Esophagus muscularis mucosa (tissue), 3 donors: ENCODE results near the gene CDC34.

Experiments
- EP300 ChIP-seq: sonication (generic); formaldehyde crosslinking; IDR thresholded peaks from one replicate; pipeline ENCODE4 v1.6.1; 2017; ENCODE audit warnings: antibody characterized with exemption
- TF ChIP-seq, protein P1 (sequence below), 3 experiments: fragments of 200-600 bp in 2 of 3; fragments of 450-650 bp in 1 of 3; sonication (generic) in 2 of 3; IDR thresholded peaks; one replicate each; pipeline ENCODE4 v1.5.1; 2017 to 2019; ENCODE audit warnings: antibody characterized with exemption in 3 of 3, mild to moderate bottlenecking in 2 of 3, moderate library complexity in 1 of 3

DNA sequence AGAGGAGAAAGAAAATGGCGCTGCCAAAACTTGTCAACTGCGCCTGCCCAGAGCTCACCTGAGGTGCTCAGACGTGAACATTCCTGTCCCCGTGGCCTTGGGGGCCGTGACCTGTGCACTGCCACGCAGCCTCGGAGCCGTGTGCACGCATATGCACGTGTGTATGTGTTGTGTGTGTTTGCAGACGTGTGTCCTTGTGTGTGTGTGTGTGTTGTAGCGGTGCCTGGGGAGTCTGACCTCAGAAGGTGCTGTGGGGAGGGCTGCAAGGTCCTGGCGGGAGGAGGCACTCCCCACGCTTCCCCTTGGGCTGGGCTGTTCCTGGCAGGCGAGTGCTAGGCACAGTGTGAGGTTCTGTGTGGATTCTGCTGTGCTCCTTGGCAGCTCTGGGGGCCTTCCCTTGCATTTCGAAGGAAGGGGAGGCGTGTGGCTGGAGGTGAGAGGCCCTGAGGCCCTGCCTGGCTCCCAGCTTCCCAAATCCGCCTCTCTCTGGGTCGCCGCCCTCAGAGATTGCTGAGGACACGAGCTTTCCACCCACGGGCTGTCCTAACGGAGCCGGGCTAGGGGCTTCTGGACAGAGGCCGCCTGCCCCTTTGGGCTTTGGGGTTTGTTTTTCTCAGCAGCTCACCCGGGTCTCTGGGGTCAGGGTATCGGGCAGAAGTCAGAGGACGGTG, 45.3 kb downstream of the CDC34 start:
- no peak for TF ChIP-seq EP300
- TF ChIP-seq, protein P1, sequence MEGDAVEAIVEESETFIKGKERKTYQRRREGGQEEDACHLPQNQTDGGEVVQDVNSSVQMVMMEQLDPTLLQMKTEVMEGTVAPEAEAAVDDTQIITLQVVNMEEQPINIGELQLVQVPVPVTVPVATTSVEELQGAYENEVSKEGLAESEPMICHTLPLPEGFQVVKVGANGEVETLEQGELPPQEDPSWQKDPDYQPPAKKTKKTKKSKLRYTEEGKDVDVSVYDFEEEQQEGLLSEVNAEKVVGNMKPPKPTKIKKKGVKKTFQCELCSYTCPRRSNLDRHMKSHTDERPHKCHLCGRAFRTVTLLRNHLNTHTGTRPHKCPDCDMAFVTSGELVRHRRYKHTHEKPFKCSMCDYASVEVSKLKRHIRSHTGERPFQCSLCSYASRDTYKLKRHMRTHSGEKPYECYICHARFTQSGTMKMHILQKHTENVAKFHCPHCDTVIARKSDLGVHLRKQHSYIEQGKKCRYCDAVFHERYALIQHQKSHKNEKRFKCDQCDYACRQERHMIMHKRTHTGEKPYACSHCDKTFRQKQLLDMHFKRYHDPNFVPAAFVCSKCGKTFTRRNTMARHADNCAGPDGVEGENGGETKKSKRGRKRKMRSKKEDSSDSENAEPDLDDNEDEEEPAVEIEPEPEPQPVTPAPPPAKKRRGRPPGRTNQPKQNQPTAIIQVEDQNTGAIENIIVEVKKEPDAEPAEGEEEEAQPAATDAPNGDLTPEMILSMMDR (IDR thresholded peaks at IDR 0.05), result no peak
